Measurements from ENCODE around the gene ANGEL1.

Gene ANGEL1

GRCh38 chr14:76778546-76779215 is 34.0 kb downstream of the ANGEL1 start:
- DNase-seq = no peak

GRCh38 chr14:76777721-76778120 is 35.0 kb downstream of the ANGEL1 start:
- no peak for DNase-seq

GRCh38 chr14:76776428-76777251 is 36.0 kb downstream of the ANGEL1 start:
- no peak for DNase-seq

- DNase-seq = no peak
Measured at GRCh38 chr14:76775695-76776427, 36.8 kb downstream of the ANGEL1 start.

- no peak for DNase-seq
Measured at GRCh38 chr14:76774821-76775694, 37.6 kb downstream of the ANGEL1 start.

- no peak for DNase-seq
Measured at GRCh38 chr14:76773956-76774820, 38.5 kb downstream of the ANGEL1 start.

GRCh38 chr14:76773188-76773885 is 39.3 kb downstream of the ANGEL1 start:
- DNase-seq = no peak

GRCh38 chr14:76772300-76773187 is 40.1 kb downstream of the ANGEL1 start:
- no peak for DNase-seq

- DNase-seq = no peak
Measured at GRCh38 chr14:76771437-76771980, 41.2 kb downstream of the ANGEL1 start.

- no peak for DNase-seq
Measured at GRCh38 chr14:76770521-76771436, 41.9 kb downstream of the ANGEL1 start.

- no peak for DNase-seq
Measured at GRCh38 chr14:76769636-76770292, 42.9 kb downstream of the ANGEL1 start.

- no peak for DNase-seq
Measured at GRCh38 chr14:76768671-76769500, 43.8 kb downstream of the ANGEL1 start.

GRCh38 chr14:76767681-76768656 is 44.7 kb downstream of the ANGEL1 start:
- DNase-seq = no peak

- no peak for DNase-seq
Measured at GRCh38 chr14:76765461-76765931, 47.2 kb downstream of the ANGEL1 start.

Measured in NCI-H774 (cell line).